Cortex of kidney (tissue), 1 donor: ENCODE measurements around the gene TMEM223.
A peak's percentile ranks its signal among the peaks of the same experiment; 100 is the strongest.
"Not testable (repeated sequence)": the region's sequence is repeated elsewhere in the genome, so short reads cannot be mapped to it uniquely, and the experiment has no call there.

ENCODE experiments used
- DNase-seq: peaks from one replicate; lab custom pipeline; 2025; lab: John Stamatoyannopoulos, UW

TMEM223 gene, protein sequence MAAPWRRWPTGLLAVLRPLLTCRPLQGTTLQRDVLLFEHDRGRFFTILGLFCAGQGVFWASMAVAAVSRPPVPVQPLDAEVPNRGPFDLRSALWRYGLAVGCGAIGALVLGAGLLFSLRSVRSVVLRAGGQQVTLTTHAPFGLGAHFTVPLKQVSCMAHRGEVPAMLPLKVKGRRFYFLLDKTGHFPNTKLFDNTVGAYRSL

DNA sequence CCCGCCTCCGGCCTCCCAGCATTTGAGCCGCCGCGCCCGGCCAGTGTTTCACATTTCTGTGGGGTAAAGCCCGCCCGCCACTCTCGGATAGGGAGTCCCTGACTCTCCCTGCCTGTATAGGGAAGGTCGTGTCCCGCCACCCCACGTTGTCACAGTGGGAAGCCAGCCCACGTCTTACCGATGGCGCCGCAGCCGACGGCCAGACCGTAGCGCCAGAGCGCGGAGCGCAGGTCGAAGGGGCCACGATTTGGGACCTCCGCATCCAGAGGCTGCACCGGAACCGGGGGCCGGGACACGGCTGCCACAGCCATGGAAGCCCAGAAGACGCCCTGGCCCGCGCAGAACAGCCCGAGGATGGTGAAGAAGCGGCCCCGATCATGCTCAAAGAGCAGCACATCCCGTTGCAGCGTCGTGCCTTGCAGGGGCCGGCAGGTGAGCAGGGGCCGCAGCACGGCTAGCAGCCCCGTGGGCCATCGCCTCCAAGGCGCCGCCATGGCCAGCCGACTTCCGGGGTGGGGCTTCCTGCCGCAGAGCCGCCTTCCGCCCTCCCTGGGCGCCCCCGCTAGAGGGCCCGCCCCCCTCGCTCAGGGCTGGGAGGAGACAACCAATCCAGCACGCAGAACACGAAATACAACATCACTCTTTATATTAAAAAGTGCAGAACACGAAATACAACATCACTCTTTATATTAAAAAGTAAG lies at the start of gene TMEM223:
Gene TMEM223 (minus strand): TSS at position 506 of the 701 bp plus-strand sequence. CDS start 12 bp downstream, at position 494.
- DNase-seq = no peak

DNA sequence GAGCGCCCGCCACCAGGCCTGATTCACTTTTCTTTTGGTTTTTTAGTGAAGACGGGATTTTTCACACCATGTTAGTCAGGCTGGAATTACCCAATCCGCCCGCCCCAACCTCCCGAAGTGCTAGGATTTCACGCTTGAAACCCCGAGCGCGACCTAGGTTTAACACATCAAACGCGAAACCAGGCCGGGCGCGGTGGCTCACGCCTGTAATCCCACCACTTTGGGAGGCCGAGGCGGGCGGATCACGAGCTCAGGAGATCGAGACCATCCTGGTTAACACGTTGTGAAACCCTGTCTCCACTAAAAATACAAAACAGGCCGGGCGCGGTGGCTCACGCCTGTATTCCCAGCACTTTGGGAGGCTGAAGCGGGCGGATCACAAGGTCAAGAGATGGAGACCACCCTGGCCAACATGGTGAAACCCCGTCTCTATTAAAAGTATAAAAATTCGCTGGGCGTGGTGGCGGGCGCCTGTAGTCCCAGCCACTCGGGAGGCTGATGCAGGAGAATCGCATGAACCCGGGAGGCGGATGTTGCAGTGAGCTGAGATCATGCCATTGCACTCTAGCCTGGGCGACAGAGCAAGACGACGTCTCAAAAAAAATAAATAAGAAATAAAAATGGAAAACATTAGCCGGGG lies 49.0 kb upstream of the TMEM223 start:
- DNase-seq = not testable (repeated sequence)

DNA sequence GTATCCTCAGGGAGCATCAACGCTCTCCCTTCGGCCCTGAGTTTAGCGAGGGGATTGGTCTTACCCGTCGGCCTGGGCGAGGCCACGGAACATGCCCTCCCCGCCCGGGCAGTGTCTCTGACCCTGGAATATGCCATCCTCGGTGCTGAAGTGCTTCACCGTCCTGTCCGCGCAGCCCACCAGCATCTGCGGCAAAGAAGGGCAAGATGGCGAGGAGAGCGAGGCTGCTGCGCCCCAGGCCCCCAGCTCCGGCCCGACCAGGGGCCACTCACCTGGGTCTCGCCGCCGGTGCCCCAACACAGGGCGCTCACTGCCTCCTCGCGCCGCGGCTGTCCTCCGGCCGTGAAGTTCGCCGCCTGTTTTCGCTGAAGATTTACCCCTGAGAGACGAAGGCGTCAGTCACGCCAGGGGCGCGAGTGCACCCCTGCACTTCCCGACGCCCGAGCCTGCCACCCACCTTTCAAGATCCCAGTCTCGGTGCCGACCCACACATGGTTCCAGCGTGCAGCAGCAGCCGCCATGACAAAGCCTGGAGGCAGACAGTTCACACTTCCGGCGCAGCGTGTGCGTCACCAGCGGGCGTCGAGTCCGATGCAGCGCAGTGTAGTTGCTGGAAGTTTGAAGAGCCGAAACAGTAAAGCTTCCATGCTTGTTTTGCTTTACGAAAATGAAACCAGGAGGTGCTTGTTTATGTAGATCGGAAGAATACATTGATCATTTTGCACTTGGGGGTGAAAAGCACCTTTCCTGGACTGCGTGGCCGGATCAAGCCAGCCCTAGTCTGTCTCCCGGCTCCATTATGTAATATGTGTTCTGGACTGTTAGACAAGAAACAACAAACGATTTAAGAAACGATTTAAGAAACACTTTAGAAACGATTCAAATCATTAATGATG lies 47.5 kb upstream of the TMEM223 start, which contains the start of gene WDR74:
Gene WDR74 (minus strand): TSS at position 541 of the 896 bp plus-strand sequence. CDS start 20 bp downstream, at position 521.
- no peak for DNase-seq

DNA sequence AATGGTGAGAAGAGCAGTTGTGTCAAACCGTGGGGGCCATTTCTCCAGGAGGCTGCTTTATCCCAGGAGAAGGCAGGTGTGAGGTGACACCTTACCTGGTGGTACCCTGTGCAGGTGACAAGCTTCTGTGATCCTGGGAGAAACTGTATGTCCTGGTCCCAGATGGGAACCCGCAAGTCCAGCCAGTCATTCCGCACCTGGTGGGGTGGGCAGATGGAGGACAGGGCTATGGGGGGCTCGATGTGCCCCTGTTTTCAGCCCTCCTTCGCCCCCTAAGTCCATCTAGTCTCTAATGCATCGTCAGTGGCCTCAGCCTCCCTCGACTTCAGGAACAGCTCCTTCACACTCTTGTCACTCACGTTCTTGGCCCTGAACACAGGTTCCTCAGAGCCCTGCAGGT lies 43.5 kb upstream of the TMEM223 start:
- no peak for DNase-seq

DNA sequence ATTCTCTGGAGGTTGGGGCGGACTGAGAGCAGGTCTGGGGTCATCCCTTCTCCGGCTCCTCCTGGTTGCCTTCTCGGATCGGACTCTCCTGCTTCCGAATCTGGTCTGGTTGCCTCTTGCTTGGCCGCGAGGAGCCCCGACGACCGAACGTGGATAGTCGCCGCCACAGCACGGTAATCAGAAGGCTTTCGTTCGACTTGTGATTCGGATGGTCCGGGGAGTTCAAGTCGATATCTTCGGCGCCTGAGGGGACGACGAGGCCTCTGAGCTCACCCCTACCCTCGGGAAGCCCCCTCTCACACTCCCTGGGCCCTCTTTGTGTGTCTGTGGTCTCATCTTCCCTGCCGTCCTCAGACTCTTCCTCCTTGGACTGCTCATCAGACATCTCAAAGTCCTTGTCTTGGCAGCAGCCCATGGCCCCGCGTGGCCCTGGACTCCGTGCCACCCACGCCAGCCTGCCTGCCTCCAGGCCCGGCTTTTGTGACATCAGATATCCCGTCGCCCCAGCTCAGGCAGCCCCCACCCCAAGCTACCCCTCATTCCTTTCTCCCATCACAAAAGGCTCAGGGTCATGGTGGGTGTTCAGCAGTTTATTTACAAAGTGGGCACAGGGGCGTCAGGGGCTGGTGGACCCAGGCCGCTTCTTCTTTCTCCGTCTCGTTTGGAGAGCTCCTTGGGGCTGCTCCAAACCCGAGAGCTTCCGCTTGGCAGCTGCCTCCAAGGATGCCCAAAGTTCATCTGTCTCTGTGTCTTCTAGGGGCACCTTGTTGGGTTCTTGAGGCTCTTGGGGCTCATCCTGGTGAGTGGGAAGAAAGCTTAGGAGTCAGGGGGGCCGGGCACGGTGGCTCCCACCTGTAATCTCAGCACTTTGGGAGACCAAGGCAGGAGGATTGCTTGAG lies 40.8 kb upstream of the TMEM223 start, which contains the start of gene TEX54:
Gene TEX54 (minus strand): TSS at position 506 of the 899 bp plus-strand sequence.
- DNase-seq = no peak

DNA sequence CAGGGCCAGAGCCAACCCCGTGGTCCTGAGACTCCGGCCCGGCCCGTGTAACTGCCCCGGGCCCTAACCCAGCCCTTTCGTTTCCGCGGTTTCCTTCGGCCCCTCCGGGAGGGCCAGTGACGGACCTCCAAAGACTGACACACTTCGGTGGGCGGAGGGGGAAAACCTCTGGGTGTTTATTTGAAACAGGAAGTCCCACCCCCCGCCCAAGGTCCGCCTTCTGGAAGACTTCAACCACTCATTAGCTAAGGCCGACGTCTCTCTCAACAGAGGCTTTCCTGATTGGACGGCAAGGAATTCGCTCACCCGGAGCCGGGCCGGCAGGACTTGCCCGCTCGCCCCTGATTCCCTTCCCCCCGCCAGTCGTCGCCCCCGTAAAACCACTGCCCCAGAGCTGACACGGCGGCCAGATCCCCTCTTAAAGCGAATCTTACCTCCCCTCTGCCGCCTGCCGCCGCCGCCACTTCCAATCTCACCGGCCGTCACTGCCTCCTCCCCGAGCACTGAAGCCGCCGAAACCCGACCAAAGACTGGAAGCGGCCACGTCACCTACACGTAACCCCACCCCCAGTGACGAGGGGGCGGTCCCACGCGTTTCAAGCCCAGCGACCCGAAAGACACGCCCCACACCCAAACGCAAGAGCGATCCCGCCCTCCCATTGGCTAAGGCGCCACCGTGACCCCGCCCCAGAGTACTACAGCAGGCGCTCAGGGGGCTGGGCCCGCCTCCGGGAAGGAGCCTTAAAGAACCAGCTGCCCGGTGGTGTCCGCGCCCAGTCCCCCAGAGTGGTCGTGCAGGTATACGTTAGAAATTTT lies 39.9 kb upstream of the TMEM223 start, which contains the start of gene STX5:
Gene STX5 (minus strand): TSS at position 532 of the 816 bp plus-strand sequence. CDS start 808 bp downstream, outside the sequence.
- DNase-seq = peak; percentile 78

DNA sequence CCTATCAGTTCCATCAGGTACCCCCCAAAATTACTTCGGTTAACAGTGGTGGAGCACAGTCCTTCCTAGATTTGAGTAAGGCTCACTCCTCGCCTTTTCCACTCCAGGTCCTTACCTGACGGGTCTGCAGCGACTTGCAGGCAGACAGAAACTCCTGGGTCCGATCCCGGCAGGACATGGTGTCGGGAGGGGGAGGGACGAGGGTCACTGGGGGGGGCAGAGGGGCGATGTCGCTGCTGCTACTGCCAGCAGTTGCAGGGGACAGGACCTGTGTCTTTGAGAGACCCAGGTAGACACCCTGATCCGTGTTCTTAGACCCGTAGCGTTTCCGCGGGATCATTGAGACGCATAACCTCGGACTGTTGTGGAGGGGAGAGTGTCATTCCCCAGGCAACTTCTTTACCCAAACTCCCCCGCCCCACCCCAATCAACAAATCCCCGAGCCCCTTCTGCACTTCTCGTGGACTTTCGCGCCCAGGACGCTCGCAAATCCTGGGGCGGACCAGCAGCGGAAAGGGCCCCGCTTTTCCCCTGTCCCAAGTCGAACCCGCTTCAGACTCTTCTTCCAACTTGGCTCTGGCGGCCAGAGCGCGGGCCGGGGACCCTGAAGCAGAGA lies 39.2 kb upstream of the TMEM223 start:
- DNase-seq = no peak

DNA sequence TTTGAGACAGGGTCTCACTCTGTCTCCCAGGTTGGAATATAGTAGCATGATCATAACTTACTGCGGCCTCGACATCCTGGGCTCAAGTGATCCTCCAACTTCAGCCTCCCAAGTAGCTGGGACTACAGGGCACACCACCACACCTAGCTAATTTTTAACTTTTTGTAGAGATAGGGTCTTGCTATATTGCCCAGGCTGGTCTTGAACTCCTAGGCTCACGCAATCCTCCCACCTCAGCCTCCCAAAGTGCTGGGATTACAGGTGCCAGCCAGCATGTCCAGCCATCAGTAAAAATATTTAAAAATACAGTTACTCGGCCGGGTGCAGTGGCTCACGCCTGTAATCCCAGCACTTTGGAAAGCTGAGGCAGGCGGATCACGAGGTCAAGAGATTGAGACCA lies 36.3 kb upstream of the TMEM223 start:
- not testable (repeated sequence) for DNase-seq

DNA sequence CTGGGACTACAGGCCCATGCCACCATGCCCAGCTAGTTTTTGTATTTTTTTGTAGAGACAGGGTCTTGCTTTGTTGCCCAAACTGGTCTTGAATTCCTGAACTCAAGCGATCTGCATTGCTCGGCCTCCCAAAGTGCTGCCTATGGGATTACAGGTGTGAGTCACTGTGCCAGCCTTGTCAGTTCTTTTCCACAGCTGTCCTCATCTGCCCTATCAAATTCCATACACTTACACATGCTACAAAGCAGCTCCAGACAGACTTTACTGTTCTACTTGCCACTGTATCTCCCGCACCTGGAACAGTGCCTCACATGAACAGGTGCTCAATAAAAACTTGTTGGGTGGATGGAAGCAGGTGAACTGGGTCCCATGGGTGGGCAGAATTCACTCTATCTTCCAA lies 31.9 kb upstream of the TMEM223 start:
- DNase-seq = no peak

DNA sequence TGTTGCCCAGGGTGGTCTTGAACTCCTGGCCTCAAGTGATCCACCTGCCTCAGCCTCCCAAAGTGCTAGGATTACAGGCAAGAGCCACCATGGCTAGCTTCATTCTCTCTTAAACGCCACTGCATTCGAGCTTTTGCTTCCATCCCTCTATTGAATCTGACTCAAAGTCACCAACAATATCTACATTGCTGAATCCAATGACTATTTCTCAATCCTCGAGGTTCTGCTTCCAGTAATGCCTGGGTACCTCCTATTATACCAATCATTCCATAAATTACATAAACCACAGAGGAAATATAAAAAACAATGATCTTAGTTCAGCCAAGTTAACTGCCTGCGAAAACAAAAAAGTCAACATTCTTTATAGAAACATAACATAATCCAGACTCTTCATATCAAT lies 25.3 kb upstream of the TMEM223 start:
- DNase-seq = no peak

DNA sequence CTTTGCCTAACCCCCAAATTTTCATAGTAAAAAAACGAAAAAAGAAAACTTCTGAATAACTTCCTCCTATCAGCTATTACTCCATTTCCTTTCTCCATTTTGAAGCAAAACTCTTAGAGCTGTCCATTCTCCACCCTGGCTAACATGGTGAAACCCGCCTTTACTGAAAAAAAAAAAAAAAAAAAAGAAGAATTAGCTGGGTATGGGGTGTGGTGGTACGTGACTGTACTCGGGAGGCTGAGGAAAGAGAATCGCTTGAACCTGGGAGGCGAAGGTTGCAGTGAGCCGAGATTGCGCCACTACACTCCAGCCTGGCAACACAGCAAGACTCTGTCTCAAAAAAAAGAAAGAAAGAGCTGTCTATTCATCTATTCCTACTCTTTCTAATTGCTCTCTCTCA lies 24.8 kb upstream of the TMEM223 start:
- DNase-seq = no peak

DNA sequence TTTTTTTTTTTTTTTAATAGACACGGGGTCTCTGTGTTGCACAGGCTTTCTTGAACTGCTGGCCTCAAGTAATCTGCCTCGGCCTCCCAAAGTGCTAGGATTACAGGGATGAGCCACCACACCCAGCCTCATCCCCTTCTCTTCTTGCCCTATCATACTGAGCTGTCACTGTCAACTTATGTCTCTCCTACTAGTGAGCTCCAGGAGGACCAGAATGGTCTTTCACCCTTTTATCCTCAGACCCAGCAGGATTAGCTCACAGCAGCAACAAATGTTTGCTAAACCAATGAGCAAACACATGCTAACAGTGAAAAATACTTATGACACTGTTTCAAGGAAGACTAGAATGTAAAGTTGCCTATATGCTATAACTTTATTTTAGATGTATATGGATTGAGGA lies 19.9 kb upstream of the TMEM223 start:
- DNase-seq = no peak

DNA sequence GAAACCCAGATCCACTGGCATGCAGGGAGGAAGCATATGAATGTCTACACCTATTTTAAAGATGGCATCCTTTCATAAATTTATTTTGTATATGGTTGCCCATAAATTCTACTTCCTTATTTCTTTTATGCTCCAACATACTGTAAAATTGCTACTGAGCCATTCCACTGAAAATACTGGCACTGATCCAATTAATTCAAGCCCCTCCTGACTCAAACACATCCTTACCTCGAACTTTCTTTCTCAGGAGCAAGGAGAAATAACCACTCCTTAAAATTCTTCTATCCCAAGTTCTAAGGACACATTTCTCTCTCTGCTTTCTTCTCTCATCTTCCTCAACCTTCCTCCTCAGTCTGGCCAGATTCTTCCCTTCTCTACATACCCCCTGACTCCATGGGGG lies 18.9 kb upstream of the TMEM223 start:
- DNase-seq = no peak

DNA sequence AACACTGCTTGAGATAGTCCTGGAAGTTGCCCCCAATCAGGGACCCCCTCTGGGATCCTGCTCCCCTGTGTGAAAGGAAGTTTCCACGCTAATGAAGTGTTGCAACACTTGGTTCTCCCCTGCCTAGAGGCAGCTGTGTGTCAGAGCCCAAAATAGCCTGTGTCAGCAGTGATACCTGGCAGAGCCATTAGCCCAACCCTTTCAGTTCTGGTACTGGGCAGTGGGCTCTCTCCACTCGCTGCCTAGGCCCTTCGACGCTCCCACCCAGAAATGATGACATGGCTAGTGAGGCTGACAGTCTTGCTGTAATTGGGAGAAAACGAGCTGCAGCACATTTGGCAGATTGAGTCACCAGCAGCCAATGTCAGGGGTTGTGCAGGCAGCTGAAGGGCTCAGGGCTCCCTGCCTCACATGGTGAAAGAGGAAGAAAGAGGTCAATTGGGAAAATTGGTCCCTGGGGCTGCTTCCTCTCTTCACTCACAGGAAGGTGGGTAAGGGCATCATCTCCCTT lies 14.9 kb upstream of the TMEM223 start:
- DNase-seq = no peak

DNA sequence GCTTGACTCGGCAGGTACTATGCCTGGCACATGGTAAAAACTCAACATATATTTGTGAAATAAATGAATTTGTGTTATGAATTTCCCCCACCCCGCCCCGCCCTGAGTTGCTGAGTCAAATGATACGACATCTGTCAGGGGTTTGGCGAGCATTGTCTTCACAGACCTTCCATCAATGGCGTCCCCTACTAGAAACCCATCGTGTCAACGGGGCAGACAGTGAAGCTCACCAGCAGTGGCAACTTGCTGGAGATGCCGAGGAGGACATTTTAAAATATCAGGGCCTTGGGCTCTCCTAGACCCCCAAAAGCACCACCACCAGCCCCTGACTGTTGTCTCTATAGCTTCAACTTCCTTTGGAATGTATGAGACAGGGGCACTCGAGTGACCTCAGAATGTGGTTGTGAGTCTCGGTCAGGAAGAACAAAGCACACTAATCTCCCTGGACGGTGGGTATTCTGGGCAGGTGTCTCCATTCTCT lies 14.2 kb upstream of the TMEM223 start:
- DNase-seq = no peak

DNA sequence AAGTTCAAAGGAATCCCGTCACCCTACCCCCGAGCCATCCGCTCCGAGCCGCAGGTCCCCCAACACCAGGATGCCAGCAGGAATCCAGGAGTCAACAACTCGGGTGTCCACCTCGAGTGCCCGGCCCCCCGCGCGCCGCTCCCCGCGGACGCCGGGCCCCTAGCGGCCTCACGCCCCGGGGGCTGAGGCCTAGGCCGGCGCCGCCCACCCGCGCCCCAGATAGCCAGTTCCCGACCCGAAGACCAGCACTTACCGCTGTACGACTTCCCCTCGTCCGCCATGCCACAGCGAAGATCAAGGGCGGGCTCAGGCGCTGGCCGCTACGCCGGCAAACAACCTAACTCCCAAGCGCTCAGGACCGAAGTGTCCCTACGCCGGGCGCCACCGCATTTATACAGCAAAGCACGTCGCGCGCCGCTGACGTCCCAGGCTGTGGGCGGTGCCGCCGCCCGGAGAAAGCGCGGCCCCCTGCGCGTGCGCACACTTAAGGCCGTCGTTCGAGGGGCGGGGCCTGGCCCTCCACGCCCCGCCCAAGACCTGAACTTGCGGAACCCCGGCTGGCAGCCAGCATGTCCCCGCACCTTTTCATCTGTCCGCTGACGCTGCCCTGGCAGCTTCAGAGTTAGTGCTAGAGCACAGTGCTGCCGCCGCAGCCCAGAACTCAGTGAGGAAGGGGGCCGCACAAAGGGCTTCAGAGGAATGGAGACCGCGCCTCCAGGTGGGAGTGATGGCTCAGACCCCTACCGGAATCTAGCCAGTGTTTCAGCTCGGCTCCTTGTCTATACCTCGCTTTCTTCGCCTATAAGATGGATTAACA lies 13.5 kb upstream of the TMEM223 start, which contains the start of gene NXF1:
Gene NXF1 (minus strand): TSS at position 365 of the 817 bp plus-strand sequence. CDS start 84 bp downstream, at position 281.
- DNase-seq = no peak

DNA sequence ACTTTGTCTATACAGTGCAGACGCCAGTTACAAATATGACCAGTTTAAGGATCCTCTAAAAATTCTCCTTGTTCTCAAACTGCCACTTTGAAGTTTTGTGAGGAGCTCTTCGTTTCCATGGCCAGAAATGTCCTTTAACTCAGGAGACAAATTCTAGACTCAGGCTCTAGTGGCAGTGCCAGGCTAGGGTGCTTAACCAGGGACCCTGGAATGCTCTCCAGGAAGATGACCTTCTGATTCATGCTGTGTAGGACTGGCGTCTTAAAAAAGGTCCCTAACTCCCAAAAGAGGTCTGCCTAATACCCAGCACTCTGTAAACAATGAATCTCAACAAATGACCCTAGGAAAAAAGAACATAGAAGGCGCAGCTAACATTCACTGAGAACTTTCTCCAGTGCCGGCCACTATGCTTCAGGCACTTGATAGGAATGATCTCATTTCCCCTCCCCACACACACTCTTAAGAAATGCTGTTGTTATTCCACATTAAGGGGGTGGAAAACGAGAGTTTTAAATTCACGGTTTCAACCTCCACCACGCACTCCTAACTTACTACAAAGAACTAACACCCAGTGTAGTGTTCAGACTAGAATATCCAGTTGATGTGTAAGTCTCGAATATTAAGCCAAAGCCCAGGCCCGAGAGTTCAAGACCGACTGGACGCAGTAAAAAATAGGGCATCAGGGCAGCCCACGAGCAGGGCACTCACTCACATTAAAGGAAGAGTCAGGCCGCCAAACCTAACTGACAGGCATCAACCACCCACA lies 12.7 kb upstream of the TMEM223 start:
- DNase-seq = no peak
